Measurements from ENCODE around the gene GSG1. TPM values are rescaled to one million over a fixed set of nuclear protein-coding genes. Genes with fewer than 3 reads are reported as not detected.

Gene GSG1
- total and polyA plus RNA-seq, 2 of the 8 experiments (the other 6 are each of a cell fraction or from before 2014, with no cell fraction given): 0.89 to 1.4 TPM

DNA sequence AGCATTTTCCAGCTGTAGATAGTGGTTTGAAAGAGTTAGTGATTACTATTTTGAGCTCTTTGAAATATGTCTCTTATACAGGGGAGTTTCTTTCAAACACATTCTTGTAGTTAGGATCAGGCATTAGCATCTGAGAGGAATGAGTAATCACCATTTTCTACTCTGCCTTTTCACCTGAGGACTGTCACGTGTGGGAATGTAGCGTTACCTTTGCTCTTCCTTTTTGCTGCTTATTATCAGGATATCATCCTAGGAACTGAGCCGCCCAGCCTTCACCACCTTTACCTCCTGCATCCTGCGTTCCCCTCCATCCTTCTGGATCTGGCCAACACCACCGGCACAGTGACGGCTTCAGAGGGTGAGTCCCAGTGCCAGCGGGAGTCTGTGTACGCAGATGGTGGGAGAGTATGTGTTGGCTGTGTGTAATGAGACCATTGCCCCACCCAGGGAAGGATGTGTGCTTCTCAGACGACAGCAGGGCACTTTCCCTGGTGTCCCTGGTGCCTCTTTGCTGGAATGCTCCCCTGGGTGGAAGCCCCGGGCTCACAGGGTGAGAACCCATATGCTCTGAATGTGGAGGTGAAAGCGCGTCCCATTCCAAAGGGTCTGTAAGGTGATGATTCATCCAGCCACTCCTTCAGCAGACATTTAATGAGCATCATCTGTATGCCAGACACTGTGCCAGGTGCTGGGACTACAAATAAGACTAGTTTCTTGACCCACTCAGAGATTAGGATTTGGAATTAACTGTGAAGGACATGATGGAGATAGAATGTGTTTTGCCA is 27.5 kb downstream of the GSG1 start (continued):
- TF ChIP-seq, protein P1, sequence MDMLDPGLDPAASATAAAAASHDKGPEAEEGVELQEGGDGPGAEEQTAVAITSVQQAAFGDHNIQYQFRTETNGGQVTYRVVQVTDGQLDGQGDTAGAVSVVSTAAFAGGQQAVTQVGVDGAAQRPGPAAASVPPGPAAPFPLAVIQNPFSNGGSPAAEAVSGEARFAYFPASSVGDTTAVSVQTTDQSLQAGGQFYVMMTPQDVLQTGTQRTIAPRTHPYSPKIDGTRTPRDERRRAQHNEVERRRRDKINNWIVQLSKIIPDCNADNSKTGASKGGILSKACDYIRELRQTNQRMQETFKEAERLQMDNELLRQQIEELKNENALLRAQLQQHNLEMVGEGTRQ (IDR thresholded peaks at IDR 0.05; ENCODE audit: low read length): no peak
- TF ChIP-seq MAFK (IDR thresholded peaks at IDR 0.05; ENCODE audit: low read depth, low read length) (no peak), BRCA1 (IDR thresholded peaks at IDR 0.05; ENCODE audit: low read depth, low read length) (no peak), KDM4A (IDR thresholded peaks at IDR 0.05; ENCODE audit: low read depth, low read length, severe bottlenecking) (no peak)

All from H1 (cell line).